Neural progenitor cell (in vitro differentiated cells): ENCODE measurements around the gene VWA8. TPM values are rescaled to one million over a fixed set of nuclear protein-coding genes. Genes with fewer than 3 reads are reported as not detected.

Experiments used
- DNase-seq: peaks from one replicate; pipeline ENCODE4 v3.0.0-alpha.2; 2016; ENCODE audit warnings: low spot score
- H2AFZ ChIP-seq: fragments of 200-600 bp; sonication (generic); replicated peaks from 2 replicates; pipeline ENCODE4 v1.6.1; 2016; ENCODE audit warnings: antibody characterized with exemption
- H3F3A ChIP-seq: fragments of 200-600 bp; sonication (generic); 2 replicates; pipeline ENCODE4 v1.6.1; 2016; ENCODE audit warnings: antibody characterized with exemption, low read depth
- H3K27ac ChIP-seq: fragments of 200-600 bp; sonication (generic); 2 replicates; pipeline ENCODE4 v1.5.1; 2016; ENCODE audit warnings: mild to moderate bottlenecking
- H3K27me3 ChIP-seq: fragments of 200-600 bp; sonication (generic); 2 replicates; pipeline ENCODE4 v1.6.1; 2016; ENCODE audit warnings: mild to moderate bottlenecking, moderate library complexity
- H3K36me3 ChIP-seq: fragments of 200-600 bp; sonication (generic); 2 replicates; pipeline ENCODE4 v1.5.1; 2016
- H3K4me1 ChIP-seq: fragments of 200-600 bp; sonication (generic); 2 replicates; pipeline ENCODE4 v1.6.1; 2016; ENCODE audit warnings: mixed run types
- H3K4me2 ChIP-seq: fragments of 200-600 bp; sonication (generic); 2 replicates; pipeline ENCODE4 v1.6.1; 2016
- H3K4me3 ChIP-seq: fragments of 200-600 bp; sonication (generic); 2 replicates; pipeline ENCODE4 v1.5.1; 2016
- H3K79me2 ChIP-seq: fragments of 200-600 bp; sonication (generic); 2 replicates; pipeline ENCODE4 v1.6.1; 2016; ENCODE audit warnings: low read depth
- H3K9ac ChIP-seq: fragments of 200-600 bp; sonication (generic); 2 replicates; pipeline ENCODE4 v1.6.1; 2016
- H3K9me3 ChIP-seq: fragments of 200-600 bp; sonication (generic); 2 replicates; pipeline ENCODE4 v1.5.1; 2016; ENCODE audit warnings: low read depth
- H4K20me1 ChIP-seq: fragments of 200-600 bp; sonication (generic); 2 replicates; pipeline ENCODE4 v1.6.1; 2016; ENCODE audit warnings: low read depth
- H3K27ac Mint-ChIP-seq: 3 replicates; pipeline ENCODE4 v1.8.0; 2021; ENCODE audit warnings: mixed read lengths
- H3K27me3 Mint-ChIP-seq: 2 replicates; pipeline ENCODE4 v1.8.0; 2022; ENCODE audit warnings: low read depth, mild to moderate bottlenecking, inconsistent platforms, moderate library complexity, mixed read lengths; ENCODE audit not compliant: insufficient read depth
- H3K36me3 Mint-ChIP-seq: 3 replicates; pipeline ENCODE4 v1.8.0; 2021; ENCODE audit warnings: mixed read lengths
- H3K4me1 Mint-ChIP-seq: 3 replicates; pipeline ENCODE4 v1.8.0; 2021; ENCODE audit warnings: mixed read lengths
- H3K4me3 Mint-ChIP-seq: 3 replicates; pipeline ENCODE4 v1.8.0; 2021; ENCODE audit warnings: mild to moderate bottlenecking, moderate library complexity, mixed read lengths
- H3K9me3 Mint-ChIP-seq: 3 replicates; pipeline ENCODE4 v1.8.0; 2020; ENCODE audit warnings: mixed read lengths
- CTCF ChIP-seq: fragments of 200-600 bp; sonication (generic); IDR thresholded peaks from 2 replicates; pipeline ENCODE4 v1.5.1; 2017; ENCODE audit warnings: antibody characterized with exemption, mild to moderate bottlenecking
- EZH2 ChIP-seq: fragments of 200-600 bp; sonication (generic); IDR thresholded peaks from 2 replicates; pipeline ENCODE4 v1.6.1; 2017; ENCODE audit warnings: antibody characterized with exemption, mild to moderate bottlenecking, moderate library complexity
- EZH2phosphoT487 ChIP-seq: fragments of 200-600 bp; sonication (generic); IDR thresholded peaks from 2 replicates; pipeline ENCODE4 v1.6.1; 2017; ENCODE audit warnings: antibody characterized with exemption
- total RNA-seq: library from RNA; depleted of rRNA; stranded (reverse); fragments of >200 nt; gene quantifications from 2 replicates; pipeline ENCODE4 v1.2.3, GENCODE V29; 2015; ENCODE audit warnings: low replicate concordance

VWA8 gene
- total RNA-seq, 1 donor from 2014 or later, result 12.6 TPM

DNA sequence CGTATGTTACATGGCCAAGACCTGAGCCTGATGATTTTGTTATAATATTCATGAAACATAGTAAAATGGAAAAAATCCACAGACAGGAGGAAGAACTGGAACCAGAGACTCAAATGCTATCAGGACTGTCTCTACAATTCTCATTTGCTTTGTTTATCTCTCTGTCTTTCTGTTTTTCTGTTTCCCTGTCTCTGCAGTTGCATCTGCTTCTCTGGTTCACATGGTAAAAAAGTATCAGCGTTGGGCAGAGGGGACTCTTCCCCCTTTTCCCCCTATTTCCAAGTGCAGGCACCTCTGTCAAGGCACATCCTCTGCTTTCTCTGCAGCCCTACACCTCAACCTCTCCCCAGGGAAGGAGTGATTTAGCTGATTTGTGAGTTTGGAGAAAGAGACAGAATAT, 41.2 kb upstream of the VWA8 start:
- Histone ChIP-seq H3K27me3 (no peaks in the 10 kb centered on the region), H4K20me1 (no peaks in the 10 kb centered on the region), H3F3A (no peaks in the 10 kb centered on the region), H3K36me3 (no peaks in the 10 kb centered on the region), H3K4me2 (no peak overlapping the region), H2AFZ (peak overlapping the region; percentile 96), H3K27ac (no peak overlapping the region), H3K9me3 (no peaks in the 10 kb centered on the region), H3K4me1 (peaks cover 11% of the 10 kb centered on the region), H3K9ac (no peak overlapping the region), H3K79me2 (no peaks in the 10 kb centered on the region), H3K4me3 (no peak overlapping the region)
- DNase-seq, result no peak
- TF ChIP-seq EZH2phosphoT487, result no peak
- TF ChIP-seq CTCF, result no peak
- no peak for TF ChIP-seq EZH2
- Mint-ChIP-seq H3K4me3 (no peak overlapping the region), H3K9me3 (no peaks in the 10 kb centered on the region), H3K27me3 (peaks cover 2% of the 10 kb centered on the region), H3K27ac (no peak overlapping the region), H3K36me3 (no peaks in the 10 kb centered on the region), H3K4me1 (no peaks in the 10 kb centered on the region)

DNA sequence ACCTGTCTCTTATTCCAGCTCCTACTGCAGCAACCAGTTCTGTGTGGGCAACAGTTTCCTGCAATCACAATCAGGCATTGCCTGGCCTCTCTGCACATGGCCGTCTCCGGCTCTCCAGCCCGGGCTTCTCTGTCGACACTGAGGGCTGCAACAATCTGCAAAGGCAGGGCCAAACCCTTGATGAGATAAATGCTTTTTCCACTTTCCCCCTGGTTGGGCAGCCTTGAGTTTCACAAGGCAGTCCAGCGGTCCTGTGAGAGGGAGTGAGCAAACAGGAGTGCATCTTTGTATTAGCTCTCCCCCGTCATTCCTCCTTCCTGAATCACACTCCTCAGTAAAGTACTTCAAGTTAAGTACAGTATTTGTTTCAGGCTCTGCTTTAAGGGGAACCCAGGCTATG, 40.7 kb upstream of the VWA8 start:
- H3K79me2 ChIP-seq, result no peaks in the 10 kb centered on the region
- no peak overlapping the region for H3K4me3 Mint-ChIP-seq
- H3K4me3 ChIP-seq, result no peak overlapping the region
- no peaks in the 10 kb centered on the region for H4K20me1 ChIP-seq
- peak; percentile 3 for DNase-seq
- no peaks in the 10 kb centered on the region for H3F3A ChIP-seq
- H2AFZ ChIP-seq, result peak overlapping the region; percentile 96
- H3K4me1 ChIP-seq, result peaks cover 11% of the 10 kb centered on the region
- H3K27me3 Mint-ChIP-seq, result peaks cover 2% of the 10 kb centered on the region
- H3K36me3 Mint-ChIP-seq, result no peaks in the 10 kb centered on the region
- no peak overlapping the region for H3K27ac ChIP-seq
- H3K4me2 ChIP-seq, result no peak overlapping the region
- no peaks in the 10 kb centered on the region for H3K36me3 ChIP-seq
- no peaks in the 10 kb centered on the region for H3K9me3 ChIP-seq
- H3K4me1 Mint-ChIP-seq, result no peaks in the 10 kb centered on the region
- H3K9ac ChIP-seq, result no peak overlapping the region
- H3K27me3 ChIP-seq, result no peaks in the 10 kb centered on the region
- no peak overlapping the region for H3K27ac Mint-ChIP-seq
- TF ChIP-seq EZH2, result no peak
- no peak for TF ChIP-seq EZH2phosphoT487
- TF ChIP-seq CTCF, result no peak
- H3K9me3 Mint-ChIP-seq, result no peaks in the 10 kb centered on the region

- no peaks in the 10 kb centered on the region for H3F3A ChIP-seq
- no peaks in the 10 kb centered on the region for H3K27me3 ChIP-seq
- no peak overlapping the region for H3K27ac ChIP-seq
- no peaks in the 10 kb centered on the region for H3K36me3 ChIP-seq
- no peak for TF ChIP-seq EZH2phosphoT487
- no peak for TF ChIP-seq CTCF
- no peak for TF ChIP-seq EZH2
- no peak overlapping the region for H3K4me2 ChIP-seq
- no peak overlapping the region for H3K4me3 Mint-ChIP-seq
- H2AFZ ChIP-seq, result peak overlapping the region; percentile 96
- peaks cover 11% of the 10 kb centered on the region for H3K4me1 ChIP-seq
- no peaks in the 10 kb centered on the region for H3K36me3 Mint-ChIP-seq
- H3K79me2 ChIP-seq, result no peaks in the 10 kb centered on the region
- no peak overlapping the region for H3K27ac Mint-ChIP-seq
- H3K9ac ChIP-seq, result no peak overlapping the region
- H3K4me3 ChIP-seq, result no peak overlapping the region
- H4K20me1 ChIP-seq, result no peaks in the 10 kb centered on the region
- H3K4me1 Mint-ChIP-seq, result no peaks in the 10 kb centered on the region
- H3K27me3 Mint-ChIP-seq, result no peaks in the 10 kb centered on the region
- DNase-seq, result peak; percentile 31
- no peaks in the 10 kb centered on the region for H3K9me3 Mint-ChIP-seq
- H3K9me3 ChIP-seq, result no peaks in the 10 kb centered on the region
Observed at GRCh38 chr13:42000846-42001245, 39.9 kb upstream of the VWA8 start.
